ENCODE results near the gene GOLPH3L. TPM values are rescaled to one million over a fixed set of nuclear protein-coding genes. Genes with fewer than 3 reads are reported as not detected.

GOLPH3L gene
- total and polyA plus RNA-seq, 10 of the 15 experiments (the other 5 are each of a cell fraction or from before 2014, with no cell fraction given): 7.7 to 29.9 (median 19.2) TPM

DNA sequence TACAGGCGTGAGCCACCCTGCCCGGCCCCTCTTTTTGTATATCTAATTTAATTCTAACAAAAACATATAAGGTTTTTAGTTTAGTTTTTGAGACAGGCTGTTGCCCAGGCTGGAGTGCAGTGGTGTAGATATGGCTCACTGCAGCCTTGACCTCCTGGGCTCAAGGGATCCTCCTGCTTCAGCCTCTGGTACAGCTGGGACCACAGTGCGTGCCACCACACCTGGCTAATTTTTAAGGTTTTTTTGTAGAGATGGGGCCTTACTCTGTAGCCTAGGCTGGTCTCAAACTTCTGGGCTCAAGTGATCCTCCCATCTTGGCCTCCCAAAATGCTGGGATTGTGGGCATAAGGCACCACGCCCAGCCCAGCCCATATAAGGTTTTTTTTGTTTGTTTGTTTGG, 86.4 kb downstream of the GOLPH3L start (continued):
- TF ChIP-seq CBFB (IDR thresholded peaks at IDR 0.05; ENCODE audit: low read depth): no peak
- TF ChIP-seq MEF2B (IDR thresholded peaks at IDR 0.05; ENCODE audit: partially characterized antibody, poor library complexity, severe bottlenecking): no peak
- no peak for TF ChIP-seq SKIL (IDR thresholded peaks at IDR 0.05; ENCODE audit: low read depth, poor library complexity, severe bottlenecking)
- TF ChIP-seq TBL1XR1 (IDR thresholded peaks at IDR 0.05; ENCODE audit: low read depth, low read length): no peak
- TF ChIP-seq, protein P1, sequence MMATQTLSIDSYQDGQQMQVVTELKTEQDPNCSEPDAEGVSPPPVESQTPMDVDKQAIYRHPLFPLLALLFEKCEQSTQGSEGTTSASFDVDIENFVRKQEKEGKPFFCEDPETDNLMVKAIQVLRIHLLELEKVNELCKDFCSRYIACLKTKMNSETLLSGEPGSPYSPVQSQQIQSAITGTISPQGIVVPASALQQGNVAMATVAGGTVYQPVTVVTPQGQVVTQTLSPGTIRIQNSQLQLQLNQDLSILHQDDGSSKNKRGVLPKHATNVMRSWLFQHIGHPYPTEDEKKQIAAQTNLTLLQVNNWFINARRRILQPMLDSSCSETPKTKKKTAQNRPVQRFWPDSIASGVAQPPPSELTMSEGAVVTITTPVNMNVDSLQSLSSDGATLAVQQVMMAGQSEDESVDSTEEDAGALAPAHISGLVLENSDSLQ (IDR thresholded peaks at IDR 0.05): no peak
- TF ChIP-seq BRCA1 (IDR thresholded peaks at IDR 0.05; ENCODE audit: low read depth, low read length): no peak
- TF ChIP-seq TCF3 (IDR thresholded peaks at IDR 0.05; ENCODE audit: borderline replicate concordance, insufficient read depth, low read depth, low read length): no peak
- no peak for TF ChIP-seq ZBTB11 (CRISPR knock-in tag; IDR thresholded peaks at IDR 0.05)
- no peak for TF ChIP-seq ETV6 (conservative IDR thresholded peaks at IDR 0.05 in 1 of 2, IDR thresholded peaks at IDR 0.05 in 1 of 2; ENCODE audit: borderline replicate concordance in 1 of 2, low read depth in 1 of 2)
- no peak for TF ChIP-seq POLR2AphosphoS2 (IDR thresholded peaks at IDR 0.05; ENCODE audit: low read depth, low read length)
